ENCODE measurements around the gene ATP8B4. TPM values are rescaled to one million over a fixed set of nuclear protein-coding genes. Genes with fewer than 3 reads are reported as not detected.

ATP8B4 gene
- total and polyA plus RNA-seq, 10 of the 15 experiments (the other 5 are each of a cell fraction or from before 2014, with no cell fraction given) = 0.02 to 0.94 (median 0.19) TPM

DNA sequence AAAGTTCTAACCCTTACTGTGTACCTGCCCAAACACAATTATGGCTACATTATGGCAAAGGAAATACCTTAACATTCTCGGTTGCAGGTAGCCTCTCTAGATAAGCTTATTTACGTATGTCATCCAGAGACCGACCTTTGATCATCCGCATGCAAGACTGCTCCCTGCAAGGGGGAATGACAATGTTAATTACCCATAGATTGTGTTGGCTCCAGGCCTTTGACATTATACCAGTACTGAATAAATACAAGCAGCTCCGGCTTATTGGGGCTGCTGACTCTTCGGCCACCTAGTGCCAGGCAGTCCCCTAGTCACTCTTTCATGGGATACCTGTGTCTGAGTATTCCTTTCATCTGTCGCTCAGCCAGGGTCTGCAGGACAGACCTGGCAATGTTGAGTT lies 274.6 kb downstream of the ATP8B4 start:
- Histone ChIP-seq H3K79me2 (ENCODE audit: control insufficient read depth, insufficient read depth, low read length) (no peaks in the 10 kb centered on the region), H3K4me1 (ENCODE audit: control insufficient read depth, insufficient read depth, low read length) (no peaks in the 10 kb centered on the region), H3K36me3 (ENCODE audit: control insufficient read depth in 2 of 2, insufficient read depth in 2 of 2, low read length in 1 of 2) (no peaks in the 10 kb centered on the region), H3K4me2 (ENCODE audit: control insufficient read depth, insufficient read depth) (no peak overlapping the region), H3K9ac (ENCODE audit: control insufficient read depth, insufficient read depth, low read length) (no peak overlapping the region), H4K20me1 (ENCODE audit: control insufficient read depth, insufficient read depth) (no peaks in the 10 kb centered on the region), H3K27ac (ENCODE audit: control insufficient read depth, insufficient read depth) (no peak overlapping the region), H3K9me3 (replicated peaks; ENCODE audit: control insufficient read depth, insufficient read depth, low read length) (no peaks in the 10 kb centered on the region), H3K4me3 (no peak overlapping the region), H3K27me3 (replicated peaks in 1 of 2; ENCODE audit: control insufficient read depth in 2 of 2, insufficient read depth in 2 of 2, low read length in 1 of 2) (no peaks in the 10 kb centered on the region), H2AFZ (ENCODE audit: control insufficient read depth, low read depth, low read length) (no peak overlapping the region)
- SMC1A ChIA-PET (ENCODE audit: uncharacterized antibody, unreplicated experiment) = no interaction called here
- CTCF ChIA-PET = no interaction called here
- RAD21 ChIA-PET (ENCODE audit: unreplicated experiment) = no interaction called here
- ATAC-seq = no peak
- no peak for TF ChIP-seq GATAD2B (conservative IDR thresholded peaks at IDR 0.05; ENCODE audit: low read depth)
- POLR2A ChIA-PET = no interaction called here
- no TSS peak for BruUV-seq (replicated peaks)
- intact Hi-C loops (cut with micrococcal nuclease; ENCODE audit: unreplicated experiment) = no loop called here
- 47% methylated on average over 7 of the region's 7 CpGs for WGBS (ENCODE audit: insufficient coverage, insufficient replicate concordance, low lambda C conversion rate, missing lambda C conversion rate)
- no peak for DNase-seq (ENCODE audit: low read depth, low spot score)
- no peak for FAIRE-seq
- in situ Hi-C loops (cut with MboI) = no loop called here

DNA sequence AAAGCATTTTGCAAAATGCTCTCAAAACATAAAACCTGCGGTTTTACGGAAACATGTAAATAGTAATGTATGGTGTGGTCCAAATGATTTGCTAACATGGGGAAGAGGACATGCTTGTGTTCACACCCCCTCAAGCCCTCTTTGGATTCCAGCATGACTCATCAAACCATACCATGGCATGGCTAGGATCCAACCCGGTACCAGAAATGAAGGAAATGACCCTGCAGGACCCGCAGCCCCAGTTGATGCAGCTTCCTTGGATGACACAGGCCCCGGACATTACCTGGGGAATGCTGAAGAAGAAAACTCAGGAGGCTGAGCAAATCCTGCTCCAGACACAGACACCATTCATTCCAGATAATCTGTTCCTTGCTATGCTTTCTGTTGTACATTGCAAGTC lies 275.3 kb downstream of the ATP8B4 start:
- no peak for FAIRE-seq
- no peaks in the 10 kb centered on the region for H3K36me3 ChIP-seq (ENCODE audit: control insufficient read depth in 2 of 2, insufficient read depth in 2 of 2, low read length in 1 of 2)
- POLR2A ChIA-PET = no interaction called here
- H3K9me3 ChIP-seq (replicated peaks; ENCODE audit: control insufficient read depth, insufficient read depth, low read length) = no peaks in the 10 kb centered on the region; the same call in 2 of the 3 replicates
- BruUV-seq (replicated peaks) = no TSS peak
- SMC1A ChIA-PET (ENCODE audit: uncharacterized antibody, unreplicated experiment) = no interaction called here
- DNase-seq (ENCODE audit: low read depth, low spot score) = no peak
- no peak overlapping the region for H3K9ac ChIP-seq (ENCODE audit: control insufficient read depth, insufficient read depth, low read length)
- 36% methylated on average over 5 of the region's 5 CpGs for WGBS (ENCODE audit: insufficient coverage, insufficient replicate concordance, low lambda C conversion rate, missing lambda C conversion rate)
- H2AFZ ChIP-seq (ENCODE audit: control insufficient read depth, low read depth, low read length) = no peak overlapping the region
- intact Hi-C loops (cut with micrococcal nuclease; ENCODE audit: unreplicated experiment) (no loop called here), in situ Hi-C loops (cut with MboI) (no loop called here)
- H4K20me1 ChIP-seq (ENCODE audit: control insufficient read depth, insufficient read depth) = no peaks in the 10 kb centered on the region
- H3K4me1 ChIP-seq (ENCODE audit: control insufficient read depth, insufficient read depth, low read length) = no peaks in the 10 kb centered on the region
- H3K79me2 ChIP-seq (ENCODE audit: control insufficient read depth, insufficient read depth, low read length) = no peaks in the 10 kb centered on the region
- RAD21 ChIA-PET (ENCODE audit: unreplicated experiment) = no interaction called here
- H3K4me3 ChIP-seq = no peak overlapping the region
- ATAC-seq = no peak
- CTCF ChIA-PET = no interaction called here
- H3K27me3 ChIP-seq (replicated peaks in 1 of 2; ENCODE audit: control insufficient read depth in 2 of 2, insufficient read depth in 2 of 2, low read length in 1 of 2) = no peaks in the 10 kb centered on the region
- H3K4me2 ChIP-seq (ENCODE audit: control insufficient read depth, insufficient read depth) = no peak overlapping the region
- no peak overlapping the region for H3K27ac ChIP-seq (ENCODE audit: control insufficient read depth, insufficient read depth)
- TF ChIP-seq RFX5 (IDR thresholded peaks at IDR 0.05; ENCODE audit: low read depth, low read length) (no peak), SREBF1 (IDR thresholded peaks at IDR 0.05; ENCODE audit: low read length) (no peak), ZNF384 (IDR thresholded peaks at IDR 0.05; ENCODE audit: borderline replicate concordance, low read depth, low read length) (no peak), KAT2A (conservative IDR thresholded peaks at IDR 0.05; ENCODE audit: control insufficient read depth, low read depth, low read length) (no peak), RAD51 (IDR thresholded peaks at IDR 0.05) (no peak), SREBF2 (IDR thresholded peaks at IDR 0.05; ENCODE audit: low read length) (no peak), EZH2 (IDR thresholded peaks at IDR 0.05; ENCODE audit: borderline replicate concordance, control insufficient read depth, low read depth, low read length) (no peak), NFXL1 (IDR thresholded peaks at IDR 0.05; ENCODE audit: borderline replicate concordance) (no peak), CEBPB (IDR thresholded peaks at IDR 0.05; ENCODE audit: borderline replicate concordance in 1 of 2, low read depth in 2 of 2, low read length in 2 of 2) (no peak), TCF7 (IDR thresholded peaks at IDR 0.05; ENCODE audit: borderline replicate concordance) (no peak), MYC (IDR thresholded peaks at IDR 0.05; ENCODE audit: insufficient read depth, insufficient read length, insufficient replicate concordance, low read length, severe bottlenecking) (no peak), MYB (IDR thresholded peaks at IDR 0.05; ENCODE audit: borderline replicate concordance, low read depth, low read length) (no peak), NR2C1 (IDR thresholded peaks at IDR 0.05) (no peak), SIX5 (IDR thresholded peaks at IDR 0.05; ENCODE audit: low read depth, low read length, severe bottlenecking) (no peak), BCL11A (IDR thresholded peaks at IDR 0.05; ENCODE audit: low read depth, low read length) (no peak), HDAC2 (IDR thresholded peaks at IDR 0.05) (no peak)
- TF ChIP-seq, protein P1, sequence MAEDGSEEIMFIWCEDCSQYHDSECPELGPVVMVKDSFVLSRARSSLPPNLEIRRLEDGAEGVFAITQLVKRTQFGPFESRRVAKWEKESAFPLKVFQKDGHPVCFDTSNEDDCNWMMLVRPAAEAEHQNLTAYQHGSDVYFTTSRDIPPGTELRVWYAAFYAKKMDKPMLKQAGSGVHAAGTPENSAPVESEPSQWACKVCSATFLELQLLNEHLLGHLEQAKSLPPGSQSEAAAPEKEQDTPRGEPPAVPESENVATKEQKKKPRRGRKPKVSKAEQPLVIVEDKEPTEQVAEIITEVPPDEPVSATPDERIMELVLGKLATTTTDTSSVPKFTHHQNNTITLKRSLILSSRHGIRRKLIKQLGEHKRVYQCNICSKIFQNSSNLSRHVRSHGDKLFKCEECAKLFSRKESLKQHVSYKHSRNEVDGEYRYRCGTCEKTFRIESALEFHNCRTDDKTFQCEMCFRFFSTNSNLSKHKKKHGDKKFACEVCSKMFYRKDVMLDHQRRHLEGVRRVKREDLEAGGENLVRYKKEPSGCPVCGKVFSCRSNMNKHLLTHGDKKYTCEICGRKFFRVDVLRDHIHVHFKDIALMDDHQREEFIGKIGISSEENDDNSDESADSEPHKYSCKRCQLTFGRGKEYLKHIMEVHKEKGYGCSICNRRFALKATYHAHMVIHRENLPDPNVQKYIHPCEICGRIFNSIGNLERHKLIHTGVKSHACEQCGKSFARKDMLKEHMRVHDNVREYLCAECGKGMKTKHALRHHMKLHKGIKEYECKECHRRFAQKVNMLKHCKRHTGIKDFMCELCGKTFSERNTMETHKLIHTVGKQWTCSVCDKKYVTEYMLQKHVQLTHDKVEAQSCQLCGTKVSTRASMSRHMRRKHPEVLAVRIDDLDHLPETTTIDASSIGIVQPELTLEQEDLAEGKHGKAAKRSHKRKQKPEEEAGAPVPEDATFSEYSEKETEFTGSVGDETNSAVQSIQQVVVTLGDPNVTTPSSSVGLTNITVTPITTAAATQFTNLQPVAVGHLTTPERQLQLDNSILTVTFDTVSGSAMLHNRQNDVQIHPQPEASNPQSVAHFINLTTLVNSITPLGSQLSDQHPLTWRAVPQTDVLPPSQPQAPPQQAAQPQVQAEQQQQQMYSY (CRISPR knock-in tag; IDR thresholded peaks at IDR 0.05) = no peak

Measured in GM12878 (cell line).